Breast epithelium (tissue), 3 donors: Measurements from ENCODE around the gene PLSCR1.

Source experiments
- POLR2A ChIP-seq: fragments of 450-650 bp; IDR thresholded peaks from one replicate; pipeline ENCODE4 v1.6.1; 2016; ENCODE audit warnings: antibody characterized with exemption, mild to moderate bottlenecking, moderate library complexity
- POLR2AphosphoS5 ChIP-seq, 3 donors: sonication (generic); formaldehyde crosslinking; IDR thresholded peaks; one replicate each; pipeline ENCODE4 v1.6.1; 2017; ENCODE audit warnings: antibody characterized with exemption in 3 of 3
- TF ChIP-seq, protein P1 (sequence below), 3 donors: fragments of 450-650 bp; IDR thresholded peaks; one replicate each; pipeline ENCODE4 v1.5.1; 2016 to 2017; ENCODE audit warnings: antibody characterized with exemption in 3 of 3, mild to moderate bottlenecking in 3 of 3, moderate library complexity in 3 of 3

DNA sequence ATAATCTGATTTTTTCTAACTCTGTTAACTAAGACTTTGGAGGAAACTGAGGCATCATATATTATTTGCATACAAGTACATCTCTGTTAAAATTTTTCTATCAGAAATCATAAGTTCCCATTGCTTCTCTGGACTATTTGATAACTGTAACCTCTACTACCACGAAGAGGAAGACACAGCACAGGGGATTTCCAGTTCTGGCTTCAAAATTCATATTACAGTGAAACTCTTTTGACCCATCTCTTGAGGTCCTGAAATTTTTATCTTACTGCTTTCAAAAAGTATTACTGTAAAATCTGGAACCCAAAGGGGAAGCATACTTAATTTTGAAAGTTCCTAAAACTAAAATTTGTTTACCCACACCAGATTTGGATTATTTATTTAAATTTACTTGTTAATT, 4.2 kb downstream of the PLSCR1 start:
- TF ChIP-seq, protein P1, sequence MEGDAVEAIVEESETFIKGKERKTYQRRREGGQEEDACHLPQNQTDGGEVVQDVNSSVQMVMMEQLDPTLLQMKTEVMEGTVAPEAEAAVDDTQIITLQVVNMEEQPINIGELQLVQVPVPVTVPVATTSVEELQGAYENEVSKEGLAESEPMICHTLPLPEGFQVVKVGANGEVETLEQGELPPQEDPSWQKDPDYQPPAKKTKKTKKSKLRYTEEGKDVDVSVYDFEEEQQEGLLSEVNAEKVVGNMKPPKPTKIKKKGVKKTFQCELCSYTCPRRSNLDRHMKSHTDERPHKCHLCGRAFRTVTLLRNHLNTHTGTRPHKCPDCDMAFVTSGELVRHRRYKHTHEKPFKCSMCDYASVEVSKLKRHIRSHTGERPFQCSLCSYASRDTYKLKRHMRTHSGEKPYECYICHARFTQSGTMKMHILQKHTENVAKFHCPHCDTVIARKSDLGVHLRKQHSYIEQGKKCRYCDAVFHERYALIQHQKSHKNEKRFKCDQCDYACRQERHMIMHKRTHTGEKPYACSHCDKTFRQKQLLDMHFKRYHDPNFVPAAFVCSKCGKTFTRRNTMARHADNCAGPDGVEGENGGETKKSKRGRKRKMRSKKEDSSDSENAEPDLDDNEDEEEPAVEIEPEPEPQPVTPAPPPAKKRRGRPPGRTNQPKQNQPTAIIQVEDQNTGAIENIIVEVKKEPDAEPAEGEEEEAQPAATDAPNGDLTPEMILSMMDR (IDR thresholded peaks at IDR 0.05), result no peak
- no peak for TF ChIP-seq POLR2AphosphoS5 (IDR thresholded peaks at IDR 0.05)
- no peak for TF ChIP-seq POLR2A
